Measurements from ENCODE around the gene IL17RA. TPM values are rescaled to one million over a fixed set of nuclear protein-coding genes. Genes with fewer than 3 reads are reported as not detected.

Gene IL17RA
- total and polyA plus RNA-seq, 2 of the 4 experiments (the other 2 are of a cell fraction): 5.2 to 15.3 TPM

DNA sequence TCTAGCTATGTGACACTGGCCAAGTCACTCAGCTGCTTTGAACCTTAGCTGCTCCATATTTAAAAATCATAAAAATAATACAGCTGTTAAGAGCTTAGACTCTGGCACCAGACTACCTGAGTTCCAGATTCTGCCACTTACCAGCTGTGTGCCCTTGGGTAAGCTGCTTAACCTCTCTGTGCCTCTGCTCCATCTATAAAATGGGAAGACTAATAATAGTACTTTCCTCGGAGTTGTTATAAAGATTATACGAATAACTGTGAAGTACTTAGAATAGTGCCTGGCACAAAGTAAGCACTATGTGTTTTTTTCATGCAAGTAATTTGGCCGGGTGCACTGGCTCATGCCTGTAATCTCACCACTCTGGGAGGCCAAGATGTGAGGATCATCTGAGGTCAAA, 72.9 kb downstream of the IL17RA start:
- Histone ChIP-seq H4K5ac (ENCODE audit: low read depth, low read length) (no peak overlapping the region), H4K20me1 (ENCODE audit: insufficient read depth, low read length) (peaks cover 10% of the 10 kb centered on the region), H3K27me3 (ENCODE audit: control insufficient read depth, insufficient read depth, low read length) (no peaks in the 10 kb centered on the region), H3K4me1 (ENCODE audit: control insufficient read depth, insufficient read depth, low read length) (peaks cover 4% of the 10 kb centered on the region; the same call in 1 of the 2 replicates), H3K79me1 (ENCODE audit: low read depth in 1 of 2, low read length in 2 of 2) (peaks cover 21 to 34% of the 10 kb centered on the region in 2 experiments), H3K9me1 (ENCODE audit: insufficient read depth, low read length) (no peaks in the 10 kb centered on the region), H2BK120ac (ENCODE audit: low read depth, low read length) (no peak overlapping the region), H4K8ac (ENCODE audit: low read depth in 2 of 2, low read length in 2 of 2) (peak overlapping the region in 1 of 2 experiments; percentile 91; a peak in 1 of 4 replicates), H3K4me3 (ENCODE audit: insufficient read depth, low read depth, low read length) (no peak overlapping the region), H3K9ac (ENCODE audit: low read depth, low read length) (no peak overlapping the region), H3K18ac (ENCODE audit: low read depth, low read length) (no peak overlapping the region), H2BK5ac (ENCODE audit: low read depth, low read length, poor library complexity, severe bottlenecking) (no peak overlapping the region), H3K4me2 (ENCODE audit: low read depth, low read length) (no peak overlapping the region), H2AK5ac (ENCODE audit: low read depth, low read length) (no peak overlapping the region), H2BK20ac (ENCODE audit: low read depth, low read length) (no peak overlapping the region), H4K91ac (ENCODE audit: insufficient read depth, low read depth, low read length) (no peak overlapping the region), H3K27ac (ENCODE audit: insufficient read depth, low read length) (no peak overlapping the region), H3K36me3 (ENCODE audit: control insufficient read depth, insufficient read depth, low read length) (no peaks in the 10 kb centered on the region), H3K23ac (ENCODE audit: low read depth, low read length) (no peak overlapping the region), H3K4ac (ENCODE audit: low read depth, low read length) (no peak overlapping the region), H2AK9ac (replicated peaks; ENCODE audit: low read depth, low read length, poor library complexity) (no peak overlapping the region), H2AFZ (replicated peaks; ENCODE audit: low read length, poor library complexity) (no peak overlapping the region), H3K56ac (ENCODE audit: extremely low read depth, insufficient read depth, low read length) (no peak overlapping the region), H3K9me3 (ENCODE audit: control insufficient read depth, insufficient read depth, low read length) (no peaks in the 10 kb centered on the region), H3K14ac (replicated peaks; ENCODE audit: low read depth, low read length) (no peak overlapping the region), H2BK15ac (ENCODE audit: low read depth, low read length) (no peak overlapping the region)
- intact Hi-C loops (cut with micrococcal nuclease) (loop anchor here (2.0 kb wide), 1 partner anchor 73 kb away; the partner anchor contains the start of gene IL17RA), in situ Hi-C loops (cut with MboI; ENCODE audit: low sequenced_read_pairs) (no loop called here), dilution Hi-C loops (cut with HindIII; ENCODE audit: low sequenced_read_pairs, unreplicated experiment) (no loop called here)
- TF ChIP-seq SMC3 (IDR thresholded peaks at IDR 0.05; ENCODE audit: low read depth, low read length): no peak
- no peak for TF ChIP-seq RAD21 (IDR thresholded peaks at IDR 0.05; ENCODE audit: low read length)
- POLR2A ChIA-PET (ENCODE audit: unreplicated experiment): no interaction called here
- ATAC-seq (ENCODE audit: low read depth) (no peak), DNase-seq (no peak)
- CTCF ChIA-PET: interaction anchor here (3.7 kb wide), 1 partner anchor 14 kb away, joined by 21 read pairs; no protein-coding TSS in a partner anchor
- BruUV-seq (replicated peaks): no TSS peak
- no CpG with 5 or more reads among the region's 3 CpGs for WGBS, 2 experiments (ENCODE audit: extremely low coverage in 2 of 2, insufficient read length in 1 of 2)
